ENCODE data around the gene NECTIN4.

- no peak for TF ChIP-seq EZH2phosphoT487 (conservative IDR thresholded peaks at IDR 0.05; ENCODE audit: low read length)
- TF ChIP-seq, protein P1, sequence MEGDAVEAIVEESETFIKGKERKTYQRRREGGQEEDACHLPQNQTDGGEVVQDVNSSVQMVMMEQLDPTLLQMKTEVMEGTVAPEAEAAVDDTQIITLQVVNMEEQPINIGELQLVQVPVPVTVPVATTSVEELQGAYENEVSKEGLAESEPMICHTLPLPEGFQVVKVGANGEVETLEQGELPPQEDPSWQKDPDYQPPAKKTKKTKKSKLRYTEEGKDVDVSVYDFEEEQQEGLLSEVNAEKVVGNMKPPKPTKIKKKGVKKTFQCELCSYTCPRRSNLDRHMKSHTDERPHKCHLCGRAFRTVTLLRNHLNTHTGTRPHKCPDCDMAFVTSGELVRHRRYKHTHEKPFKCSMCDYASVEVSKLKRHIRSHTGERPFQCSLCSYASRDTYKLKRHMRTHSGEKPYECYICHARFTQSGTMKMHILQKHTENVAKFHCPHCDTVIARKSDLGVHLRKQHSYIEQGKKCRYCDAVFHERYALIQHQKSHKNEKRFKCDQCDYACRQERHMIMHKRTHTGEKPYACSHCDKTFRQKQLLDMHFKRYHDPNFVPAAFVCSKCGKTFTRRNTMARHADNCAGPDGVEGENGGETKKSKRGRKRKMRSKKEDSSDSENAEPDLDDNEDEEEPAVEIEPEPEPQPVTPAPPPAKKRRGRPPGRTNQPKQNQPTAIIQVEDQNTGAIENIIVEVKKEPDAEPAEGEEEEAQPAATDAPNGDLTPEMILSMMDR (IDR thresholded peaks at IDR 0.05; ENCODE audit: insufficient read depth, low read length, poor library complexity, severe bottlenecking), result no peak
Observed at GRCh38 chr1:161106431-161106830, 17.1 kb upstream of the NECTIN4 start.
